Measurements from ENCODE around the gene AFP.

AFP gene

GRCh38 chr4:73429826-73430587, 6.0 kb upstream of the AFP start:
- H4K8ac ChIP-seq (ENCODE audit: low read depth, low read length), result no peak overlapping the region
- no peak overlapping the region for H2AK5ac ChIP-seq (ENCODE audit: low read length)
- no peak overlapping the region for H3K4me3 ChIP-seq (ENCODE audit: low read depth, low read length)
- no peaks in the 10 kb centered on the region for H3K27me3 ChIP-seq (ENCODE audit: insufficient read depth, low read length)
- no peak overlapping the region for H2BK120ac ChIP-seq (ENCODE audit: insufficient read depth, low read length, poor library complexity)
- H3K4me1 ChIP-seq (ENCODE audit: control insufficient read depth in 1 of 2, insufficient read depth in 2 of 2, low read length in 2 of 2), result no peaks in the 10 kb centered on the region
- WGBS (ENCODE audit: extremely low coverage, insufficient coverage, insufficient read length), result no CpG with 5 or more reads among the region's 2 CpGs
- no peak overlapping the region for H3K27ac ChIP-seq (ENCODE audit: low read depth, low read length)
- H3K36me3 ChIP-seq (ENCODE audit: control insufficient read depth in 1 of 2, insufficient read depth in 2 of 2, low read length in 2 of 2), result no peaks in the 10 kb centered on the region
- H3K79me2 ChIP-seq (ENCODE audit: control insufficient read depth, insufficient read depth, low read length, poor library complexity), result no peaks in the 10 kb centered on the region
- no peak overlapping the region for H2BK12ac ChIP-seq (ENCODE audit: low read length)
- no peak overlapping the region for H3K23ac ChIP-seq (ENCODE audit: low read length)
- no peak overlapping the region for H2AFZ ChIP-seq (ENCODE audit: insufficient read depth, low read length, poor library complexity)
- no peak overlapping the region for H3K9ac ChIP-seq (ENCODE audit: low read length)
- no peaks in the 10 kb centered on the region for H3K79me1 ChIP-seq (ENCODE audit: low read length)
- no peak overlapping the region for H3K4me2 ChIP-seq (ENCODE audit: low read length)
- no peak overlapping the region for H3K4ac ChIP-seq (ENCODE audit: low read depth, low read length)
- no peak overlapping the region for H4K12ac ChIP-seq (ENCODE audit: low read depth, low read length)
- H4K91ac ChIP-seq (ENCODE audit: low read depth, low read length), result no peak overlapping the region
- DNase-seq, result no peak
- H2BK5ac ChIP-seq (ENCODE audit: low read depth, low read length, poor library complexity), result no peak overlapping the region
- no peak overlapping the region for H3K18ac ChIP-seq (ENCODE audit: low read length)
- no peak overlapping the region for H3K14ac ChIP-seq (ENCODE audit: low read length)
- no peaks in the 10 kb centered on the region for H3K9me3 ChIP-seq (ENCODE audit: insufficient read depth, low read depth, low read length)

- Histone ChIP-seq H3K9me3 (ENCODE audit: insufficient read depth, low read depth, low read length) (no peaks in the 10 kb centered on the region), H2AFZ (ENCODE audit: insufficient read depth, low read length, poor library complexity) (no peak overlapping the region), H3K79me1 (ENCODE audit: low read length) (no peaks in the 10 kb centered on the region), H3K27me3 (ENCODE audit: insufficient read depth, low read length) (no peaks in the 10 kb centered on the region), H2BK12ac (ENCODE audit: low read length) (no peak overlapping the region), H2BK5ac (ENCODE audit: low read depth, low read length, poor library complexity) (no peak overlapping the region), H3K18ac (ENCODE audit: low read length) (no peak overlapping the region), H3K79me2 (ENCODE audit: control insufficient read depth, insufficient read depth, low read length, poor library complexity) (no peaks in the 10 kb centered on the region), H3K14ac (ENCODE audit: low read length) (no peak overlapping the region), H2BK120ac (ENCODE audit: insufficient read depth, low read length, poor library complexity) (no peak overlapping the region), H4K91ac (ENCODE audit: low read depth, low read length) (no peak overlapping the region), H3K27ac (ENCODE audit: low read depth, low read length) (no peak overlapping the region), H3K9ac (ENCODE audit: low read length) (no peak overlapping the region), H3K23ac (ENCODE audit: low read length) (no peak overlapping the region), H3K4me2 (ENCODE audit: low read length) (no peak overlapping the region), H4K12ac (ENCODE audit: low read depth, low read length) (no peak overlapping the region), H4K8ac (ENCODE audit: low read depth, low read length) (no peak overlapping the region), H2AK5ac (ENCODE audit: low read length) (no peak overlapping the region), H3K4me1 (ENCODE audit: control insufficient read depth in 1 of 2, insufficient read depth in 2 of 2, low read length in 2 of 2) (no peaks in the 10 kb centered on the region), H3K36me3 (ENCODE audit: control insufficient read depth in 1 of 2, insufficient read depth in 2 of 2, low read length in 2 of 2) (no peaks in the 10 kb centered on the region), H3K4ac (ENCODE audit: low read depth, low read length) (no peak overlapping the region), H3K4me3 (ENCODE audit: low read depth, low read length) (no peak overlapping the region)
- no peak for DNase-seq
- no CpG with 5 or more reads among the region's 1 CpG for WGBS (ENCODE audit: extremely low coverage, insufficient coverage, insufficient read length)
These were observed 4.2 kb upstream of the AFP start for GRCh38 chr4:73431813-73432168.

GRCh38 chr4:73432169-73433000, 3.6 kb upstream of the AFP start:
- no peak overlapping the region for H2BK5ac ChIP-seq (ENCODE audit: low read depth, low read length, poor library complexity)
- H3K4me2 ChIP-seq (ENCODE audit: low read length), result no peak overlapping the region
- no peak overlapping the region for H3K14ac ChIP-seq (ENCODE audit: low read length)
- H3K27ac ChIP-seq (ENCODE audit: low read depth, low read length), result no peak overlapping the region
- H3K9ac ChIP-seq (ENCODE audit: low read length), result no peak overlapping the region
- no peaks in the 10 kb centered on the region for H3K4me1 ChIP-seq (ENCODE audit: control insufficient read depth in 1 of 2, insufficient read depth in 2 of 2, low read length in 2 of 2)
- H4K12ac ChIP-seq (ENCODE audit: low read depth, low read length), result no peak overlapping the region
- H3K9me3 ChIP-seq (ENCODE audit: insufficient read depth, low read depth, low read length), result no peaks in the 10 kb centered on the region
- H3K79me1 ChIP-seq (ENCODE audit: low read length), result no peaks in the 10 kb centered on the region
- H4K8ac ChIP-seq (ENCODE audit: low read depth, low read length), result no peak overlapping the region
- no peaks in the 10 kb centered on the region for H3K36me3 ChIP-seq (ENCODE audit: control insufficient read depth in 1 of 2, insufficient read depth in 2 of 2, low read length in 2 of 2)
- H3K27me3 ChIP-seq (ENCODE audit: insufficient read depth, low read length), result no peaks in the 10 kb centered on the region
- no peak overlapping the region for H3K18ac ChIP-seq (ENCODE audit: low read length)
- no peak overlapping the region for H2AK5ac ChIP-seq (ENCODE audit: low read length)
- WGBS (ENCODE audit: extremely low coverage, insufficient coverage, insufficient read length), result no CpG with 5 or more reads among the region's 5 CpGs
- no peak overlapping the region for H3K4ac ChIP-seq (ENCODE audit: low read depth, low read length)
- H3K79me2 ChIP-seq (ENCODE audit: control insufficient read depth, insufficient read depth, low read length, poor library complexity), result no peaks in the 10 kb centered on the region
- no peak for DNase-seq
- H2AFZ ChIP-seq (ENCODE audit: insufficient read depth, low read length, poor library complexity), result no peak overlapping the region
- H3K4me3 ChIP-seq (ENCODE audit: low read depth, low read length), result no peak overlapping the region
- H3K23ac ChIP-seq (ENCODE audit: low read length), result no peak overlapping the region
- H2BK12ac ChIP-seq (ENCODE audit: low read length), result no peak overlapping the region
- H2BK120ac ChIP-seq (ENCODE audit: insufficient read depth, low read length, poor library complexity), result no peak overlapping the region
- H4K91ac ChIP-seq (ENCODE audit: low read depth, low read length), result no peak overlapping the region

- Histone ChIP-seq H3K4me2 (ENCODE audit: low read length) (no peak overlapping the region), H3K14ac (ENCODE audit: low read length) (no peak overlapping the region), H3K27ac (ENCODE audit: low read depth, low read length) (no peak overlapping the region), H3K36me3 (ENCODE audit: control insufficient read depth in 1 of 2, insufficient read depth in 2 of 2, low read length in 2 of 2) (no peaks in the 10 kb centered on the region), H3K4me1 (ENCODE audit: control insufficient read depth in 1 of 2, insufficient read depth in 2 of 2, low read length in 2 of 2) (no peaks in the 10 kb centered on the region), H3K4me3 (ENCODE audit: low read depth, low read length) (no peak overlapping the region), H3K27me3 (ENCODE audit: insufficient read depth, low read length) (no peaks in the 10 kb centered on the region), H2BK5ac (ENCODE audit: low read depth, low read length, poor library complexity) (no peak overlapping the region), H3K23ac (ENCODE audit: low read length) (no peak overlapping the region), H4K12ac (ENCODE audit: low read depth, low read length) (no peak overlapping the region), H4K91ac (ENCODE audit: low read depth, low read length) (no peak overlapping the region), H3K4ac (ENCODE audit: low read depth, low read length) (no peak overlapping the region), H2AK5ac (ENCODE audit: low read length) (no peak overlapping the region), H3K9me3 (ENCODE audit: insufficient read depth, low read depth, low read length) (no peaks in the 10 kb centered on the region), H2BK120ac (ENCODE audit: insufficient read depth, low read length, poor library complexity) (no peak overlapping the region), H3K79me1 (ENCODE audit: low read length) (no peaks in the 10 kb centered on the region), H3K79me2 (ENCODE audit: control insufficient read depth, insufficient read depth, low read length, poor library complexity) (no peaks in the 10 kb centered on the region), H3K9ac (ENCODE audit: low read length) (no peak overlapping the region), H4K8ac (ENCODE audit: low read depth, low read length) (no peak overlapping the region), H2AFZ (ENCODE audit: insufficient read depth, low read length, poor library complexity) (no peak overlapping the region), H2BK12ac (ENCODE audit: low read length) (no peak overlapping the region), H3K18ac (ENCODE audit: low read length) (no peak overlapping the region)
- DNase-seq, result no peak
- no CpG with 5 or more reads among the region's 2 CpGs for WGBS (ENCODE audit: extremely low coverage, insufficient coverage, insufficient read length)
These were observed 2.9 kb upstream of the AFP start for GRCh38 chr4:73433140-73433539.

Measured in trophoblast cell (in vitro differentiated cells and primary cell).